ELR (cell line): ENCODE measurements around the gene PLCB2.

Source experiments
- DNase-seq: peaks from one replicate; pipeline ENCODE4 v3.0.0-alpha.2; 2015; ENCODE audit warnings: low read depth

The PLCB2 gene

GRCh38 chr15:40327457-40327856, 19.7 kb upstream of the PLCB2 start:
- no peak for DNase-seq

DNA sequence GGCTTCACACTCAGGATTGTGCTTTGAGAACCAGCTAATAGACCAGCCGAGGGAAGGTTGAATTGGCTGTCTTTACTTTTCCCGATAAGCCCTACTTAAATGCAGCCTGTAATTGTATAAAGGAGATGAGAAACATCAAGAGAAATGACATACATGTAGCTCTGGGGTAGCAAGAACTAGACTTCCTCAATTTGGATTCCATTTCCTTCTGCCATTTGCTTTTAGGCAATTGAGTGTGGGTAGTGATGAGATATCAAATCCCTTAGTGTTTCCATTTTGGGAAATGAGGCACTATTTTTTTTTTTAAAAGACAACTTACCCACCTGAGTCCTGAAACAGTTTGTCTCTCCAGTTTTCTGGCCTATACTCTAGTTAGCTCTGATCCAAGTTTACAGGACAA, 18.0 kb upstream of the PLCB2 start:
- no peak for DNase-seq

- DNase-seq: no peak
These were observed 17.5 kb upstream of the PLCB2 start for GRCh38 chr15:40325188-40325587.

GRCh38 chr15:40323953-40324937, 16.5 kb upstream of the PLCB2 start:
- DNase-seq: no peak

GRCh38 chr15:40323239-40323952, 15.7 kb upstream of the PLCB2 start, which contains the start of gene INAFM2:
Gene INAFM2, plus strand, starts transcription at chr15:40323692. Its CDS starts 364 bp downstream, at chr15:40324056.
- peak; percentile 92 for DNase-seq

- no peak for DNase-seq
These were observed 14.9 kb upstream of the PLCB2 start for GRCh38 chr15:40322531-40323238.

GRCh38 chr15:40320931-40321371, 13.2 kb upstream of the PLCB2 start:
- DNase-seq: peak; percentile 79

- DNase-seq: no peak
These were observed 12.7 kb upstream of the PLCB2 start for GRCh38 chr15:40320409-40320808.

DNA sequence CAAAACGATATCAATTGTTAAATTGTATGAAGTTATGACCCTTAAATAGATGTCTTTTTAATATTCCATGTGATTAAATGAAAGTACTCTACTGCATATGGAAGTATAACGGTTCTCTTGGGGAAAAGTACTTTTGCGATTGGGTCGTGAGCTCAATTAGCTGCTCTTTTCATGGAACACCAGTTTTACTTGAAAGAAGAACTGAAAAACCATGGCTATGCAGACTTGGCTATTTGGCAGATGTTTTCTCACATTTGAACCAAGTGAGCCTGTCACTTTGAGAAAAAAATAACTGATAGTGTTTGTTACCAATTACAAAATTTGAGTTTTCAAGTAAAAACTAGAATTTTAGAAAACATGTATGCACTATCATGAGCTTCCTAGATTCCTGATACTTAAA, 9.8 kb upstream of the PLCB2 start:
- DNase-seq: no peak

GRCh38 chr15:40316931-40317330, 9.2 kb upstream of the PLCB2 start:
- DNase-seq: no peak

- DNase-seq: peak; percentile 87
These were observed 7.1 kb upstream of the PLCB2 start for GRCh38 chr15:40314723-40315276.

DNA sequence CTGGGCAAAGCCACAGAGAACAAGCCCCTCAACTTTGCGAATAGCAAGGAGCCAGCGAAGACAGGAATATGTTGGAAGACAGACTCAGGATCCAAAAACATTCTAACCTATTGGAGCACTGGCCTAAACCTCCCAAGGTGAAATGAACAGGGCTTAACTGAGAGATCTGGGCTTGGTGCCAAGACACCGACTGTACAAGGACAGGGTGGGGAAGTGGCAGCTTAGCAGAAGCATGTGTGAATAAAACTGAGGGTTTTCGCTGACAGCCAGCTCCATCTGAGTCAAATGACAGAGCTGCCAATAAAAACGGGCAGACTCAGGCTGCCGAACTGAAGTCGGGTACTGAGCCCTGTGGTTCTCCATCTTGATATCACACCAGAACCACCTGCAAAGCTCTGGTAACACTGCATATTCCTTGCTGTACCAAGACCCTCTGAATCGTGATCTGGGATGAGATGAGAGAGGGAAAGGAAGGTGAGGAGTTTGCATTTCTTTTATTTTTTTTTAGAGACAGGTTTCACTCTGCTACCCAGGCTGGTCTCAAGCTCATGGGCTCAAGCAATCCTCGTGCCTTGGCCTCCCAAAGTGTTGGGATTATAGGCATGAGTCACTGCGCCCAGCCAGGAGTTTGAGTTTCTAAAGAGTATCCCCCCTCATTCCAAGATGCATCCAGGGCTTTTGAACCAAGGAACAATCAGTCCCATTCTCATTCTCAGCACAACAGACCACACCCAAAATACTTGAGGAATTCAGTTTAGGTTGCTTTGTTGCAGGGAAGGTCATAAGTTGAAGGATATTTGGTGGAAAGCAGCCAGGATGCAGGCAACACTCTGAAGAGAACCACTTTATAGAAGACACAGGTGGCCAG, 6.0 kb upstream of the PLCB2 start:
- no peak for DNase-seq

- DNase-seq: no peak
These were observed 4.8 kb upstream of the PLCB2 start for GRCh38 chr15:40312370-40313158.

DNA sequence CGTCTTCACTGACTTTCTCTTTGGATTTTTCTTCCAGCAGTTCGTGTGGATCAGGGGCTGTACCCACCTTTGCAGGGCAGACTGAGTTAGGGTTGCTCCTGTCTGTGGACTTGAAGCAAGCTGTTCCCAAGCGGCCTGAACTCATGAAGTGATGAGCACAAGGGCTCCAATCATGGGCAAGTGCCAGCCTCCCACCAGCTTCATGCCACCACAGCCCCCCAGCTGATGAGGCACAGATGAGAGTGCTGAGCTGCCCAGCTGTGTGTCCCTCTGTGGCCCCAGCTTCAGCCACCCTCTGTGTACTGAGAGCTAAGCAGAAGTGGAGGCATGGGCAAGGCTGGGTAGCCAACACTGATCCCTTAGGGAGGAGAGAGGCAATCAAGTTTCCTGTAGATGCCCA, 3.3 kb upstream of the PLCB2 start:
- DNase-seq: no peak

GRCh38 chr15:40310001-40310959, 2.5 kb upstream of the PLCB2 start:
- DNase-seq: peak; percentile 47

GRCh38 chr15:40309344-40309862, 1.7 kb upstream of the PLCB2 start:
- DNase-seq: no peak

DNA sequence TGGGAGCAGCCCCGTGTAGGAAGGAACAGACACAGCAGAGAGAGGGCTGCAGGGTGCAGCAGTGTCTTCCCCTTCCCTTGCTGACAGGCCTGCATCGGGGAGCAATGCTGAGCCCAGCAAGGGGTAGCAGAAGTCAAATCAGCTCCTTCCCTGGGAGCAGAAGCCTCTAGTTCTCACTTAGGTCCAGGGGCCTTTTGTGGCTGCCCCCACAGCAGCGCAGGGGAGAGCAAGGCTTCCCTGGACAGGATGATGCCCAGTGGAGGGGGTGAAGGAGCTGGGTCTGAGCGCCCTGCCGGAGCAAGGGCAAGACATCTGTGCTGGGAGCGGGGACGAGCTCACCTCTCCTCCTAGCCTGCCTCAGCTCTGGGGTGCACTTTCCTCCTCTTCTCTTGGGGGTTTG, 827 bp downstream of the PLCB2 start:
- DNase-seq: no peak

- no peak for DNase-seq
These were observed 1.4 kb downstream of the PLCB2 start for GRCh38 chr15:40306371-40306770.

DNA sequence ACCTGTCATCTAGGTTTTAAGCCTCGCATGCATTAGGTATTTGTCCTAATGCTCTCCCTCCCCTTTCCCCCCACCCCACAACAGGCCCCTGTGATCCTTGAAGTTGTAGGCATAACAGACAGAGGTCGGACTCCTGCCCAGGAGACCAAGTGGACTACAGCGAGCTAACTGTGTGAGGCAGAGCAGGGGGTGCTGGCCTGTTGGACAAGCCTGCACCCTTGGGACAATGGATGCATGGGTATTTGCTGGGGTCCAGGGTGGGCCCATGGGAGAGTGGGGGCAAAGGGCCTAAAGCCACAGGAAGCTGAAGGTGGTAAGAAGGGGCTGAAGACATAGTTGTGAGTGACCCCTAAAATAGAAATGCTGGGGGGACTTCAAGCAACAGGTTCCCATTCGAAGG, 2.5 kb downstream of the PLCB2 start:
- DNase-seq: no peak
